ENCODE measurements around the gene SF3B6.

Gene SF3B6

GRCh38 chr2:24087032-24087431 lies 10.9 kb upstream of the SF3B6 start:
- H3K27ac ChIP-seq (ENCODE audit: low read length) = no peak overlapping the region
- no peak overlapping the region for H3K9ac ChIP-seq (ENCODE audit: low read length)
- no peaks in the 10 kb centered on the region for H3K27me3 ChIP-seq (ENCODE audit: control insufficient read depth, insufficient read depth, low read length)
- peaks cover 8% of the 10 kb centered on the region for H3K36me3 ChIP-seq (ENCODE audit: control insufficient read depth, low read depth, low read length)
- no peaks in the 10 kb centered on the region for H3K9me3 ChIP-seq (ENCODE audit: control insufficient read depth, low read depth, low read length)
- peaks cover 12% of the 10 kb centered on the region for H3K4me1 ChIP-seq (ENCODE audit: control insufficient read depth, low read depth, low read length)
- H3K4me3 ChIP-seq (ENCODE audit: low read length) = no peak overlapping the region

GRCh38 chr2:24086241-24086640 lies 10.1 kb upstream of the SF3B6 start:
- peaks cover 10% of the 10 kb centered on the region for H3K36me3 ChIP-seq (ENCODE audit: control insufficient read depth, low read depth, low read length)

GRCh38 chr2:24085200-24085489 lies 9.0 kb upstream of the SF3B6 start:
- H3K27me3 ChIP-seq (ENCODE audit: control insufficient read depth, insufficient read depth, low read length) = no peaks in the 10 kb centered on the region
- H3K27ac ChIP-seq (ENCODE audit: low read length) = peak overlapping the region; percentile 54
- H3K4me3 ChIP-seq (ENCODE audit: low read length) = peak overlapping the region; percentile 73
- H3K4me1 ChIP-seq (ENCODE audit: control insufficient read depth, low read depth, low read length) = peaks cover 12% of the 10 kb centered on the region
- H3K9me3 ChIP-seq (ENCODE audit: control insufficient read depth, low read depth, low read length) = no peaks in the 10 kb centered on the region
- H3K9ac ChIP-seq (ENCODE audit: low read length) = peak overlapping the region; percentile 66
- H3K36me3 ChIP-seq (ENCODE audit: control insufficient read depth, low read depth, low read length) = peaks cover 17% of the 10 kb centered on the region

More at GRCh38 chr2:24086241-24086640, 10.1 kb upstream of the SF3B6 start:
- no peak overlapping the region for H3K27ac ChIP-seq (ENCODE audit: low read length)
- H3K9ac ChIP-seq (ENCODE audit: low read length) = no peak overlapping the region
- H3K9me3 ChIP-seq (ENCODE audit: control insufficient read depth, low read depth, low read length) = no peaks in the 10 kb centered on the region
- no peaks in the 10 kb centered on the region for H3K27me3 ChIP-seq (ENCODE audit: control insufficient read depth, insufficient read depth, low read length)
- H3K4me1 ChIP-seq (ENCODE audit: control insufficient read depth, low read depth, low read length) = peaks cover 12% of the 10 kb centered on the region
- H3K4me3 ChIP-seq (ENCODE audit: low read length) = no peak overlapping the region

GRCh38 chr2:24084386-24085199 lies 8.5 kb upstream of the SF3B6 start, which contains the start of gene TP53I3:
Gene TP53I3 (minus strand): TSS chr2:24084834. CDS start chr2:24084326, 508 bp downstream.
- Histone ChIP-seq H3K27me3 (ENCODE audit: control insufficient read depth, insufficient read depth, low read length) (no peaks in the 10 kb centered on the region), H3K36me3 (ENCODE audit: control insufficient read depth, low read depth, low read length) (peaks cover 20% of the 10 kb centered on the region), H3K27ac (ENCODE audit: low read length) (peak within 1 kb of the TSS; percentile 54), H3K9ac (ENCODE audit: low read length) (peak within 1 kb of the TSS; percentile 66), H3K9me3 (ENCODE audit: control insufficient read depth, low read depth, low read length) (no peaks in the 10 kb centered on the region), H3K4me3 (ENCODE audit: low read length) (peak within 1 kb of the TSS; percentile 73), H3K4me1 (ENCODE audit: control insufficient read depth, low read depth, low read length) (peaks cover 12% of the 10 kb centered on the region)

- Histone ChIP-seq H3K27ac (ENCODE audit: low read length) (peak overlapping the region; percentile 48), H3K9ac (ENCODE audit: low read length) (peak overlapping the region; percentile 66), H3K36me3 (ENCODE audit: control insufficient read depth, low read depth, low read length) (peaks cover 28% of the 10 kb centered on the region), H3K4me3 (ENCODE audit: low read length) (peak overlapping the region; percentile 73), H3K27me3 (ENCODE audit: control insufficient read depth, insufficient read depth, low read length) (no peaks in the 10 kb centered on the region), H3K4me1 (ENCODE audit: control insufficient read depth, low read depth, low read length) (peaks cover 12% of the 10 kb centered on the region), H3K9me3 (ENCODE audit: control insufficient read depth, low read depth, low read length) (no peaks in the 10 kb centered on the region)
Measured at GRCh38 chr2:24083567-24084385, 7.7 kb upstream of the SF3B6 start.

DNA sequence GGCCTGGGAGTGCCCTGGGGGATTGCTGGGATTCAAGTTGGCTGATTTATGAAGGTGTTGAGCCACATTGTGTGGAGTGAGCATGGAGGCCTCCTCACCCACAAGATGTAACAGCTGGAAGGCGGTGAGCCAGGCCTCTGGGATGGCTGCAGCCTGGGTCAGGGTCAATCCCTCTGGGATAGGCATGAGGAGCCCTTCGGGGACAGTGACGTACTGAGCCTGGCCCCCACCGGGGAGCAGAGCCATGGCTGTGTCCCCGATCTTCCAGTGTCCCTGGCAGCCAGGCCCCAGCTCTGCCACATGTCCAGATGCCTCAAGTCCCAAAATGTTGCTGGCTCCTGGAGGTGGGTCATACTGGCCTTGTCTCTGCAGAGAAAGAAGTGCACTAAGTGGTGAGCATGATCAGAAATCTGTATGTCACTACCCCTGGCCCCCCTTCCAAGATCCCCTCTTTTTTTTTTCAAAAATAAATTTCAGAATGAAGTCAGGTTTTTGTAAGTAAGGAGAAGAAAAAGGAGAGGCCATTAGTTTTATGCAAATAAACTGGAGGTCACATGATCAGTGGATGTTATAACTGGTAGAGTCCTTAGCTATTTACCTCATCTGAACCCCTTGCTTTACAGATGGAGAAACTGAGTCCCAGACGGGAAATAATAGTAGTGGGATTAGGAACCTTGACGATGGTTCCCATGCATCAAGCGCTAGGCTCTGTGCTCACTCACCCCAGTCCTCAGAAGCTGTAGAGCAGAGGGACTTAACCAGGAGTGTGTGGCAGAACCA lies 6.9 kb upstream of the SF3B6 start:
- H3K27me3 ChIP-seq (ENCODE audit: control insufficient read depth, insufficient read depth, low read length) = no peaks in the 10 kb centered on the region
- H3K36me3 ChIP-seq (ENCODE audit: control insufficient read depth, low read depth, low read length) = peaks cover 32% of the 10 kb centered on the region
- H3K4me3 ChIP-seq (ENCODE audit: low read length) = peak overlapping the region; percentile 73
- H3K4me1 ChIP-seq (ENCODE audit: control insufficient read depth, low read depth, low read length) = peaks cover 14% of the 10 kb centered on the region
- H3K9me3 ChIP-seq (ENCODE audit: control insufficient read depth, low read depth, low read length) = no peaks in the 10 kb centered on the region
- H3K9ac ChIP-seq (ENCODE audit: low read length) = peak overlapping the region; percentile 66
- H3K27ac ChIP-seq (ENCODE audit: low read length) = peak overlapping the region; percentile 48

DNA sequence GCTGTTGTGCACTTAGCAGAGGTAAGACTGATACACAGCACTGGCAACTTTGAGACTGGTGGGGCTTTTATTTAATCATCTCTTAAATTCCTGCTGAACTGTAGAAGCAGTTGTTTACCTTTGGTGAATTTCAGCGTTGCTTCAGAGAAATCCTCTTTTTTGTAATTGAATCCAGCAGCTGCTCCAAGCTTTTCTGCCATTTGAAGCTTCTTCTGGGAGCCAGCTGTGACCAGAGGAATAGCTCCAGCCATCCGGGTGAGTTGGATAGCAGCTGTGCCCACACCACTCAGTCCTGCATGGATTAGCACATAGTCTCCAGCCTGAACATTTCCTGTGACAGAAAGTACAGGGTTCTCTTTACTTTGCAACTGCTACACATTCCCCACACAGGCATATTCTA lies 4.6 kb upstream of the SF3B6 start:
- Histone ChIP-seq H3K9ac (ENCODE audit: low read length) (no peak overlapping the region), H3K9me3 (ENCODE audit: control insufficient read depth, low read depth, low read length) (no peaks in the 10 kb centered on the region), H3K4me1 (ENCODE audit: control insufficient read depth, low read depth, low read length) (peaks cover 21% of the 10 kb centered on the region), H3K36me3 (ENCODE audit: control insufficient read depth, low read depth, low read length) (peaks cover 32% of the 10 kb centered on the region), H3K4me3 (ENCODE audit: low read length) (no peak overlapping the region), H3K27ac (ENCODE audit: low read length) (no peak overlapping the region), H3K27me3 (ENCODE audit: control insufficient read depth, insufficient read depth, low read length) (no peaks in the 10 kb centered on the region)

DNA sequence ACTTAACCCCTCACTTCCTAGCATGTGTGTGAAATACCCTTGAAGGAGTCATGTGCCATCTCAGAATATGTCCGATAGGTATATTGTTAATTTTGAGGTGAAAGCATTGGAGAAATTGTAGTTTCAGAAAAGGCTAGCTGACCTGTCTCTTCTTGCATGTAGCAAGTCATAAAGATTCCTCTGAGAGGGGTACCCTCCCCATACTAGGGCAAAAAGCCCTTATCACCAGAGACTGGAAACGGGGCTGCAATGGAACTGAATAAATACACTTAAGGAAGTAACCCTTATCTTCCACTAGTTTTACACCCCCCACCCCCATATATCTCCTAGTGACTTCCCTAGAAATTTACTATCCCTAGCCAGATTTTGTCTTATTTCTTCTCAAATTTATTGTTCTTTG lies 1.8 kb upstream of the SF3B6 start:
- no peaks in the 10 kb centered on the region for H3K27me3 ChIP-seq (ENCODE audit: control insufficient read depth, insufficient read depth, low read length)
- H3K9ac ChIP-seq (ENCODE audit: low read length) = peak overlapping the region; percentile 69
- no peaks in the 10 kb centered on the region for H3K9me3 ChIP-seq (ENCODE audit: control insufficient read depth, low read depth, low read length)
- peaks cover 41% of the 10 kb centered on the region for H3K36me3 ChIP-seq (ENCODE audit: control insufficient read depth, low read depth, low read length)
- H3K4me3 ChIP-seq (ENCODE audit: low read length) = peak overlapping the region; percentile 100
- no peak overlapping the region for H3K27ac ChIP-seq (ENCODE audit: low read length)
- peaks cover 13% of the 10 kb centered on the region for H3K4me1 ChIP-seq (ENCODE audit: control insufficient read depth, low read depth, low read length)

DNA sequence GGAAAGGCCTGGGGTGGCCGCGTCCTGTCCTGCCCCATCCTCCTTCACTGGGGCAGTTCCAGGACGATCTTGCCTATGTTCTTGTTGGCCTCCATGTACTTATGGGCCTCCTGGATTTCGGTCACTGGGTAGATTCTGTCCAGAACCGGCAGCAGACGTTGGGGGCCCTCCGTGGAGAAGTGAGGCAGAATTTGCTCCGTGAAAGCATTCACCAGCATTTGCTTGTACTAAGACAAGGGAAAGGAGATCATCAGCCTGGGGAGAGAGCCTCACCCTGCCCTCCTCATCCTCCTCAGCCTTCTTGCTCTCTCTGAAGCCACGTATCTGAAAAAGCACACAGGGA lies 1.4 kb upstream of the SF3B6 start:
- Histone ChIP-seq H3K27ac (ENCODE audit: low read length) (peak overlapping the region; percentile 4), H3K9ac (ENCODE audit: low read length) (peak overlapping the region; percentile 69), H3K36me3 (ENCODE audit: control insufficient read depth, low read depth, low read length) (peaks cover 39% of the 10 kb centered on the region)

DNA sequence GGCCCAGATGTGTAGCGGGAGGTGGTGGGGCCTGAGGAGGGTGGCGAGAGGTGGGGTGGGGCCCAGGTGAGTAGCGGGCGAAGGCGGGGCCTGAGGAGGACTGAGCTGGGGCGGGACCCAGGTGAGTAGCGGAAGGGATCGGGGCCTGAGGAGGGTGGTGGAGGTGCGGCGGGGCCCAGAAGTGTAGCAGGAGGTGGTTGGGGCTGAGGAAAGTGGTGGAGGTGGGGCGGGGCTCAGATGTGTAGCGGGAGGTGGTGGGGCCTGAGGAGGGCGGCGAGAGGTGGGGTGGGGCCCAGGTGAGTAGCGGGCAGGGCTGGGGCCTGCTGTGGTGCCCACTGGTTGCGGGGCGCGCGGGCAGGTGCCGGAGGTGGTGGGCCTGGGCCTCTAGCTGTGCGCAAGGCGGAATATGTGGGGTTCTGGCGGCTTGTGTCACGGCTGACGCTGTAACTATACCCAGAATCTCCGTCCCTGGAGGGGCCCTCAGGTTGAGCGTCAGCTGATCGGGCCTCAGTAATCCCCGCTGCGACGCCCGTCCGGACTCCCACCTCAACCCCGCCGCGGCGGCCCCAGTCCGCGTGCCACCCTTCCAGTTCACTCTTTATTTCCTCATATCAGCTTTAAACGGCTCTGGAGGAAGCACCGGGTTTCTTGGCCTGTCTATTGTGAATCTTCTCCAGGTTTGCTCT lies 866 bp upstream of the SF3B6 start:
- Histone ChIP-seq H3K4me1 (ENCODE audit: control insufficient read depth, low read depth, low read length) (peaks cover 12% of the 10 kb centered on the region), H3K27me3 (ENCODE audit: control insufficient read depth, insufficient read depth, low read length) (no peaks in the 10 kb centered on the region), H3K36me3 (ENCODE audit: control insufficient read depth, low read depth, low read length) (peaks cover 38% of the 10 kb centered on the region), H3K9ac (ENCODE audit: low read length) (peak overlapping the region; percentile 69), H3K9me3 (ENCODE audit: control insufficient read depth, low read depth, low read length) (no peaks in the 10 kb centered on the region), H3K4me3 (ENCODE audit: low read length) (peak overlapping the region; percentile 100), H3K27ac (ENCODE audit: low read length) (peak overlapping the region; percentile 4)

More for the DNA sequence above, 1.4 kb upstream of the SF3B6 start:
- Histone ChIP-seq H3K27me3 (ENCODE audit: control insufficient read depth, insufficient read depth, low read length) (no peaks in the 10 kb centered on the region), H3K4me1 (ENCODE audit: control insufficient read depth, low read depth, low read length) (peaks cover 12% of the 10 kb centered on the region), H3K4me3 (ENCODE audit: low read length) (peak overlapping the region; percentile 100), H3K9me3 (ENCODE audit: control insufficient read depth, low read depth, low read length) (no peaks in the 10 kb centered on the region)

- no peaks in the 10 kb centered on the region for H3K27me3 ChIP-seq (ENCODE audit: control insufficient read depth, insufficient read depth, low read length)
- H3K36me3 ChIP-seq (ENCODE audit: control insufficient read depth, low read depth, low read length) = peaks cover 35% of the 10 kb centered on the region
- no peaks in the 10 kb centered on the region for H3K9me3 ChIP-seq (ENCODE audit: control insufficient read depth, low read depth, low read length)
- peaks cover 12% of the 10 kb centered on the region for H3K4me1 ChIP-seq (ENCODE audit: control insufficient read depth, low read depth, low read length)
- peak overlapping the region; percentile 100 for H3K4me3 ChIP-seq (ENCODE audit: low read length)
- no peak overlapping the region for H3K27ac ChIP-seq (ENCODE audit: low read length)
- H3K9ac ChIP-seq (ENCODE audit: low read length) = peak overlapping the region; percentile 92
Measured at GRCh38 chr2:24075259-24075658, 867 bp downstream of the SF3B6 start.

Measured in iPS-18a (cell line).